ENCODE measurements around the gene MAPK8IP2. TPM values are rescaled to one million over a fixed set of nuclear protein-coding genes. Genes with fewer than 3 reads are reported as not detected.

MAPK8IP2 gene
- total RNA-seq, 6 donors from 2014 or later: 1.0 to 5.5 (median 3.4) TPM

- Histone ChIP-seq H3K27ac (no peak overlapping the region), H3K27me3 (no peaks in the 10 kb centered on the region), H3K4me3 (no peak overlapping the region), H3K36me3 (peaks cover 0 to 13% (median 2%) of the 10 kb centered on the region in 4 donors), H3K9me3 (no peaks in the 10 kb centered on the region), H3K4me1 (peaks cover 7 to 13% (median 10%) of the 10 kb centered on the region in 4 donors)
- TF ChIP-seq CTCF (IDR thresholded peaks at IDR 0.05) (no peak), POLR2A (IDR thresholded peaks at IDR 0.05) (no peak), POLR2AphosphoS5 (IDR thresholded peaks at IDR 0.05) (no peak), EP300 (IDR thresholded peaks at IDR 0.05) (no peak)
- 84 to 94% methylated on average over 11 of the region's 11 CpGs for WGBS, 2 donors
- DNase-seq (no peak), ATAC-seq (ENCODE audit: low FRiP score in 2 of 2) (no peak)
Measured at GRCh38 chr22:50564289-50564688, 36.3 kb upstream of the MAPK8IP2 start.

GRCh38 chr22:50567721-50568252 lies 32.8 kb upstream of the MAPK8IP2 start:
- no peaks in the 10 kb centered on the region for H3K27me3 ChIP-seq
- H3K9me3 ChIP-seq: no peaks in the 10 kb centered on the region
- H3K27ac ChIP-seq: no peak overlapping the region
- H3K4me1 ChIP-seq: peaks cover 7 to 10% (median 8%) of the 10 kb centered on the region in 4 donors
- peaks cover 4 to 39% (median 12%) of the 10 kb centered on the region in 4 donors for H3K36me3 ChIP-seq
- WGBS, 2 donors: 88 to 96% methylated on average over 7 of the region's 7 CpGs
- TF ChIP-seq CTCF (IDR thresholded peaks at IDR 0.05) (no peak), POLR2AphosphoS5 (IDR thresholded peaks at IDR 0.05) (no peak), POLR2A (IDR thresholded peaks at IDR 0.05) (no peak), EP300 (IDR thresholded peaks at IDR 0.05) (no peak)
- H3K4me3 ChIP-seq: no peak overlapping the region
- ATAC-seq (ENCODE audit: low FRiP score in 2 of 2) (no peak), DNase-seq (no peak)

- no peak overlapping the region for H3K27ac ChIP-seq
- DNase-seq (no peak), ATAC-seq (ENCODE audit: low FRiP score in 2 of 2) (no peak)
- H3K4me1 ChIP-seq: peaks cover 1 to 4% (median 3%) of the 10 kb centered on the region in 4 donors
- 86 to 96% methylated on average over 7 of the region's 7 CpGs for WGBS, 2 donors
- no peak overlapping the region for H3K4me3 ChIP-seq
- TF ChIP-seq POLR2A (IDR thresholded peaks at IDR 0.05) (no peak), CTCF (IDR thresholded peaks at IDR 0.05) (no peak), EP300 (IDR thresholded peaks at IDR 0.05) (no peak), POLR2AphosphoS5 (IDR thresholded peaks at IDR 0.05) (no peak)
- H3K36me3 ChIP-seq: peaks cover 4 to 39% (median 12%) of the 10 kb centered on the region in 4 donors
- H3K9me3 ChIP-seq: no peaks in the 10 kb centered on the region
- no peaks in the 10 kb centered on the region for H3K27me3 ChIP-seq
Measured at GRCh38 chr22:50568626-50569025, 32.0 kb upstream of the MAPK8IP2 start.

GRCh38 chr22:50569041-50569459 lies 31.5 kb upstream of the MAPK8IP2 start:
- Histone ChIP-seq H3K27ac (no peak overlapping the region), H3K4me3 (no peak overlapping the region), H3K4me1 (no peaks in the 10 kb centered on the region), H3K36me3 (peaks cover 4 to 39% (median 12%) of the 10 kb centered on the region in 4 donors), H3K9me3 (no peaks in the 10 kb centered on the region), H3K27me3 (no peaks in the 10 kb centered on the region)
- DNase-seq (no peak), ATAC-seq (ENCODE audit: low FRiP score in 2 of 2) (no peak)
- 88 to 92% methylated on average over 7 to 8 of the region's 8 CpGs for WGBS, 2 donors
- no peak for TF ChIP-seq CTCF (IDR thresholded peaks at IDR 0.05)
- TF ChIP-seq EP300 (IDR thresholded peaks at IDR 0.05): no peak
- no peak for TF ChIP-seq POLR2AphosphoS5 (IDR thresholded peaks at IDR 0.05)
- TF ChIP-seq POLR2A (IDR thresholded peaks at IDR 0.05): no peak
